Gastroesophageal sphincter (tissue), 4 donors: ENCODE data around the gene ELSPBP1. TPM values are rescaled to one million over a fixed set of nuclear protein-coding genes. Genes with fewer than 3 reads are reported as not detected.

Experiments used
- ATAC-seq: fragments of 150-250 bp; one replicate; pipeline ENCODE4 v1.9.1; 2016; ENCODE audit warnings: mild to moderate bottlenecking, moderate library complexity
- H3K27ac ChIP-seq, 4 donors: fragments of 200-600 bp; sonication (generic) in 3 of 4; 1 replicate in 3 of 4; 2 replicates in 1 of 4; pipeline ENCODE4 v1.5.1; 2016 to 2019
- H3K27me3 ChIP-seq: fragments of 200-600 bp; sonication (generic); one replicate; pipeline ENCODE4 v1.5.1; 2019
- H3K36me3 ChIP-seq, 2 donors: fragments of 200-600 bp; sonication (generic); one replicate each; pipeline ENCODE4 v1.5.1; 2019; ENCODE audit warnings: control low read depth in 1 of 2
- H3K4me1 ChIP-seq, 3 donors: fragments of 200-600 bp; sonication (generic); 1 replicate in 2 of 3; 2 replicates in 1 of 3; pipeline ENCODE4 v1.5.1; 2016 to 2019; ENCODE audit warnings: control low read depth in 2 of 3
- H3K4me3 ChIP-seq, 2 donors: fragments of 200-600 bp; sonication (generic); one replicate each; pipeline ENCODE4 v1.5.1; 2019; ENCODE audit warnings: mild to moderate bottlenecking in 1 of 2, moderate library complexity in 1 of 2
- H3K9me3 ChIP-seq, 3 donors: fragments of 200-600 bp; sonication (generic); one replicate each; pipeline ENCODE4 v1.5.1; 2017 to 2019; ENCODE audit warnings: control low read depth in 2 of 3
- CTCF ChIP-seq, 4 experiments: fragments of 200-600 bp in 2 of 4; fragments of 450-650 bp in 2 of 4; sonication (generic) in 1 of 4; IDR thresholded peaks; one replicate each; pipeline ENCODE4 v1.5.1; 2017 to 2019; ENCODE audit warnings: antibody characterized with exemption in 4 of 4, mild to moderate bottlenecking in 2 of 4, moderate library complexity in 2 of 4
- EP300 ChIP-seq: sonication (generic); formaldehyde crosslinking; IDR thresholded peaks from one replicate; pipeline ENCODE4 v1.6.1; 2017; ENCODE audit warnings: antibody characterized with exemption, mild to moderate bottlenecking
- POLR2A ChIP-seq, 2 donors: fragments of 450-650 bp; IDR thresholded peaks; one replicate each; pipeline ENCODE4 v1.6.1; 2017; ENCODE audit warnings: antibody characterized with exemption in 2 of 2, mild to moderate bottlenecking in 2 of 2, moderate library complexity in 1 of 2
- POLR2AphosphoS5 ChIP-seq: sonication (generic); formaldehyde crosslinking; IDR thresholded peaks from one replicate; pipeline ENCODE4 v1.6.1; 2017; ENCODE audit warnings: antibody characterized with exemption
- WGBS, 2 donors: methylation state at CpG; one replicate each; pipeline ENCODE4 v1.1.5; 2018; ENCODE audit warnings: low coverage in 1 of 2; 5-methylcytosine and 5-hydroxymethylcytosine counted together
- total RNA-seq, 4 donors: library from RNA; depleted of rRNA; stranded (reverse); fragments of >200 nt; gene quantifications; one replicate each; pipeline ENCODE4 v1.1.0, GENCODE V29; 2016

The ELSPBP1 gene
- total RNA-seq, 4 donors from 2014 or later: not detected

GRCh38 chr19:48025480-48025879, 31.0 kb downstream of the ELSPBP1 start:
- TF ChIP-seq POLR2AphosphoS5 (no peak), EP300 (no peak), CTCF (IDR thresholded peaks at IDR 0.05) (no peak)
- ATAC-seq: no peak
- H3K4me1 ChIP-seq: no peaks in the 10 kb centered on the region
- H3K27ac ChIP-seq: no peak overlapping the region
- no peaks in the 10 kb centered on the region for H3K9me3 ChIP-seq
- no peaks in the 10 kb centered on the region for H3K36me3 ChIP-seq
- H3K27me3 ChIP-seq: peaks cover 42% of the 10 kb centered on the region
- 74 to 100% methylated on average over 1 to 3 of the region's 3 CpGs for WGBS, 2 donors
- no peak overlapping the region for H3K4me3 ChIP-seq

- no peak for ATAC-seq
- peaks cover 36% of the 10 kb centered on the region for H3K27me3 ChIP-seq
- no peak overlapping the region for H3K27ac ChIP-seq
- no peak overlapping the region for H3K4me3 ChIP-seq
- no peaks in the 10 kb centered on the region for H3K4me1 ChIP-seq
- H3K36me3 ChIP-seq: no peaks in the 10 kb centered on the region
- H3K9me3 ChIP-seq: no peaks in the 10 kb centered on the region
- no peak for TF ChIP-seq CTCF (IDR thresholded peaks at IDR 0.05)
- TF ChIP-seq EP300: no peak
- no peak for TF ChIP-seq POLR2AphosphoS5
- no peak for TF ChIP-seq POLR2A (IDR thresholded peaks at IDR 0.05)
- 63 to 77% methylated on average over 7 of the region's 7 CpGs for WGBS, 2 donors
These were observed 35.0 kb downstream of the ELSPBP1 start for GRCh38 chr19:48029431-48029830.

GRCh38 chr19:48030073-48030472, 35.6 kb downstream of the ELSPBP1 start:
- no peak for ATAC-seq
- H3K36me3 ChIP-seq: no peaks in the 10 kb centered on the region

GRCh38 chr19:48033604-48034003, 39.2 kb downstream of the ELSPBP1 start:
- WGBS, 2 donors: 54 to 85% methylated on average over 2 to 3 of the region's 5 CpGs
- H3K27me3 ChIP-seq: peaks cover 19% of the 10 kb centered on the region
- peaks cover 0 to 14% (median 0%) of the 10 kb centered on the region in 3 donors for H3K9me3 ChIP-seq
- H3K27ac ChIP-seq: no peak overlapping the region
- TF ChIP-seq CTCF (IDR thresholded peaks at IDR 0.05): no peak
- no peak for TF ChIP-seq EP300
- TF ChIP-seq POLR2AphosphoS5: no peak
- TF ChIP-seq POLR2A (IDR thresholded peaks at IDR 0.05): no peak
- no peaks in the 10 kb centered on the region for H3K36me3 ChIP-seq
- ATAC-seq: no peak
- H3K4me1 ChIP-seq: no peaks in the 10 kb centered on the region
- no peak overlapping the region for H3K4me3 ChIP-seq

More at GRCh38 chr19:48030073-48030472, 35.6 kb downstream of the ELSPBP1 start:
- Histone ChIP-seq H3K27me3 (peaks cover 30% of the 10 kb centered on the region), H3K27ac (no peak overlapping the region), H3K4me3 (no peak overlapping the region), H3K4me1 (no peaks in the 10 kb centered on the region), H3K9me3 (no peaks in the 10 kb centered on the region)
- 57 to 61% methylated on average over 7 to 8 of the region's 10 CpGs for WGBS, 2 donors
- TF ChIP-seq POLR2AphosphoS5 (no peak), EP300 (no peak), POLR2A (IDR thresholded peaks at IDR 0.05) (no peak), CTCF (IDR thresholded peaks at IDR 0.05) (no peak)

GRCh38 chr19:48036765-48037164, 42.3 kb downstream of the ELSPBP1 start:
- ATAC-seq: no peak
- TF ChIP-seq EP300: no peak
- TF ChIP-seq POLR2A (IDR thresholded peaks at IDR 0.05): no peak
- no peak for TF ChIP-seq CTCF (IDR thresholded peaks at IDR 0.05)
- no peak for TF ChIP-seq POLR2AphosphoS5
- H3K27ac ChIP-seq: no peak overlapping the region
- H3K4me1 ChIP-seq: no peaks in the 10 kb centered on the region
- no peaks in the 10 kb centered on the region for H3K36me3 ChIP-seq
- peaks cover 0 to 14% (median 0%) of the 10 kb centered on the region in 3 donors for H3K9me3 ChIP-seq
- peaks cover 14% of the 10 kb centered on the region for H3K27me3 ChIP-seq
- 79 to 95% methylated on average over 2 of the region's 2 CpGs for WGBS, 2 donors
- H3K4me3 ChIP-seq: no peak overlapping the region
